Measurements from ENCODE around the gene DRG2. TPM values are rescaled to one million over a fixed set of nuclear protein-coding genes. Genes with fewer than 3 reads are reported as not detected.

Gene DRG2
- total RNA-seq, 1 experiment from 2014 or later, result 52.0 TPM

DNA sequence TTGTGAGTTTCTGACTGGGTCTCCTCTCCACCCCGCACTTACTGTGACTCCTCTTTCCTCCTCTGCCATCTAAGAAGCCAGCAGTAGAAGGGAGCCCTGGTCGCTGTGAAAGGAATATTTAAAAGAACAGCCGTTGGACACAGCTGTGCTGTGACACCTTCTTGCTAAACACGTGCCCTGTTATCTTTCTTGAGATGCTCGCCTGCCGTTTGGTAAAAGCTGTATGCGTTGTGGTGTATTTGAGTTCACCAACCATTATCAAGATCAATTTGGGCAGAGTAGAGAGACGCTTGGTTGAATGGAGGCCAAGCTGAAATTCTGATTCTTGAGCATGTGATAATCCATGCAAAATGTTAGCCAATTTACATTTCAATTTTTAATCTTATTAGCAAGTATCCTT, 44.8 kb upstream of the DRG2 start:
- Histone ChIP-seq H3K56ac (ENCODE audit: insufficient read length, low read depth, low read length) (no peak overlapping the region), H2BK12ac (ENCODE audit: insufficient read length, low read depth, low read length) (no peak overlapping the region), H3K9me3 (ENCODE audit: control insufficient read depth, low read depth, low read length) (no peaks in the 10 kb centered on the region), H2BK15ac (ENCODE audit: low read depth, low read length) (no peak overlapping the region), H3K4me1 (ENCODE audit: insufficient read depth, low read length) (no peaks in the 10 kb centered on the region; the same call in 1 of the 2 replicates), H2AK5ac (ENCODE audit: insufficient read length, low read length) (no peak overlapping the region), H3K14ac (ENCODE audit: insufficient read depth, low read length) (no peak overlapping the region), H4K5ac (ENCODE audit: insufficient read length, low read depth, low read length) (no peak overlapping the region), H2BK20ac (ENCODE audit: low read depth, low read length, poor library complexity, severe bottlenecking) (no peak overlapping the region), H3T11ph (ENCODE audit: low read length) (no peak overlapping the region), H3K18ac (ENCODE audit: insufficient read length, low read depth, low read length) (no peak overlapping the region), H4K20me1 (ENCODE audit: control insufficient read depth, insufficient read depth, insufficient read length) (no peaks in the 10 kb centered on the region), H2BK120ac (ENCODE audit: low read depth, low read length, poor library complexity, severe bottlenecking) (no peak overlapping the region), H2AFZ (ENCODE audit: low read length) (no peak overlapping the region), H4K8ac (replicated peaks; ENCODE audit: insufficient read length, low read depth, low read length) (no peak overlapping the region), H4K91ac (ENCODE audit: insufficient read length, low read depth, low read length) (no peak overlapping the region), H3K79me2 (ENCODE audit: insufficient read depth, low read length) (no peaks in the 10 kb centered on the region), H3K79me1 (ENCODE audit: insufficient read depth, low read depth, low read length, poor library complexity, severe bottlenecking) (no peaks in the 10 kb centered on the region), H3K9ac (ENCODE audit: extremely low read depth, insufficient read length, low read length) (no peak overlapping the region), H2BK5ac (ENCODE audit: insufficient read length, low read length) (no peak overlapping the region), H3K27ac (ENCODE audit: insufficient read length, low read depth, low read length) (no peak overlapping the region), H3K4me2 (ENCODE audit: insufficient read depth, insufficient read length, low read length) (no peak overlapping the region), H3K4ac (ENCODE audit: low read depth, low read length) (no peak overlapping the region), H3K23me2 (ENCODE audit: insufficient read length, low read depth, low read length, poor library complexity, severe bottlenecking) (peaks cover 12% of the 10 kb centered on the region), H3K23ac (ENCODE audit: insufficient read length, low read depth, low read length) (no peak overlapping the region), H3K27me3 (ENCODE audit: insufficient read depth, low read length) (no peaks in the 10 kb centered on the region)
- TF ChIP-seq, protein P1, sequence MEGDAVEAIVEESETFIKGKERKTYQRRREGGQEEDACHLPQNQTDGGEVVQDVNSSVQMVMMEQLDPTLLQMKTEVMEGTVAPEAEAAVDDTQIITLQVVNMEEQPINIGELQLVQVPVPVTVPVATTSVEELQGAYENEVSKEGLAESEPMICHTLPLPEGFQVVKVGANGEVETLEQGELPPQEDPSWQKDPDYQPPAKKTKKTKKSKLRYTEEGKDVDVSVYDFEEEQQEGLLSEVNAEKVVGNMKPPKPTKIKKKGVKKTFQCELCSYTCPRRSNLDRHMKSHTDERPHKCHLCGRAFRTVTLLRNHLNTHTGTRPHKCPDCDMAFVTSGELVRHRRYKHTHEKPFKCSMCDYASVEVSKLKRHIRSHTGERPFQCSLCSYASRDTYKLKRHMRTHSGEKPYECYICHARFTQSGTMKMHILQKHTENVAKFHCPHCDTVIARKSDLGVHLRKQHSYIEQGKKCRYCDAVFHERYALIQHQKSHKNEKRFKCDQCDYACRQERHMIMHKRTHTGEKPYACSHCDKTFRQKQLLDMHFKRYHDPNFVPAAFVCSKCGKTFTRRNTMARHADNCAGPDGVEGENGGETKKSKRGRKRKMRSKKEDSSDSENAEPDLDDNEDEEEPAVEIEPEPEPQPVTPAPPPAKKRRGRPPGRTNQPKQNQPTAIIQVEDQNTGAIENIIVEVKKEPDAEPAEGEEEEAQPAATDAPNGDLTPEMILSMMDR (conservative IDR thresholded peaks at IDR 0.05), result no peak
- peaks cover 11 to 25% (median 16%) of the 10 kb centered on the region in 3 experiments for H3K36me3 Mint-ChIP-seq (ENCODE audit: insufficient read depth in 1 of 3, low read depth in 3 of 3)
- peaks cover 25 to 29% of the 10 kb centered on the region in 2 experiments for H3K4me1 Mint-ChIP-seq
- peaks cover 4% of the 10 kb centered on the region; the same call in 1 of the 2 replicates for H3K27me3 Mint-ChIP-seq (ENCODE audit: low read depth)
- no peak overlapping the region for H3K4me3 Mint-ChIP-seq
- no peak for DNase-seq
- no peak overlapping the region for H3K27ac Mint-ChIP-seq
- no CpG with 5 or more reads among the region's 8 CpGs for WGBS (ENCODE audit: extremely low coverage, insufficient read length, low lambda C conversion rate)
- no peaks in the 10 kb centered on the region; a peak in 2 of 5 replicates for H3K9me3 Mint-ChIP-seq

All from H9 (cell line).